Caco-2 (cell line): Measurements from ENCODE around the gene IARS1. TPM values are rescaled to one million over a fixed set of nuclear protein-coding genes. Genes with fewer than 3 reads are reported as not detected.

Experiments
- BruUV-seq: library from RNA; stranded (reverse); fragments of 400-500 nt; replicated peaks from 2 replicates; lab custom pipeline; 2021; lab: Mats Ljungman, UMichigan
- CTCF ChIA-PET: fragments of 300-600 bp; sonication (Branson Sonifier 250); formaldehyde crosslinking; loops from one replicate; lab custom pipeline; 2022; ENCODE audit warnings: antibody characterized with exemption; lab: Charles Lee
- POLR2A ChIA-PET: fragments of 300-600 bp; sonication (Branson Sonifier 250); formaldehyde crosslinking; loops from one replicate; lab custom pipeline; 2022; ENCODE audit warnings: antibody characterized with exemption; lab: Charles Lee
- DNase-seq, 2 experiments: peaks; one replicate each; pipeline versions ENCODE4 v3.0.0 to v3.0.0-alpha.2; 2020 to 2022
- H3K27me3 ChIP-seq: replicated peaks from 2 replicates; pipeline ENCODE4 v1.6.0; 2011; ENCODE audit warnings: low read length; ENCODE audit not compliant: control insufficient read depth, insufficient read depth
- H3K36me3 ChIP-seq: 2 replicates; pipeline ENCODE4 v1.5.1; 2011; ENCODE audit warnings: low read length; ENCODE audit not compliant: control insufficient read depth, insufficient read depth
- H3K4me1 ChIP-seq: fragments of 250-450 bp; sonication (Bioruptor Pico); 2 replicates; pipeline ENCODE4 v1.5.1; 2020; ENCODE audit warnings: mild to moderate bottlenecking
- H3K4me3 ChIP-seq: 2 replicates; pipeline ENCODE4 v1.5.1; 2011; ENCODE audit warnings: low read depth, mild to moderate bottlenecking, control low read depth, low read length
- H3K9me3 ChIP-seq: fragments of 250-450 bp; sonication (Bioruptor Pico); 2 replicates; pipeline ENCODE4 v1.5.1; 2020; ENCODE audit warnings: mild to moderate bottlenecking, moderate library complexity
- H3K27ac Mint-ChIP-seq: one replicate; pipeline ENCODE4 v1.8.0; 2022; ENCODE audit warnings: mixed read lengths; ENCODE audit not compliant: unreplicated experiment
- H3K27me3 Mint-ChIP-seq: one replicate; pipeline ENCODE4 v1.8.0; 2022; ENCODE audit warnings: mixed read lengths; ENCODE audit not compliant: insufficient read depth, unreplicated experiment
- H3K36me3 Mint-ChIP-seq: one replicate; pipeline ENCODE4 v1.8.0; 2022; ENCODE audit warnings: mild to moderate bottlenecking, mixed read lengths; ENCODE audit not compliant: insufficient read depth, unreplicated experiment
- H3K4me1 Mint-ChIP-seq: one replicate; pipeline ENCODE4 v1.8.0; 2022; ENCODE audit warnings: low read depth, mixed read lengths; ENCODE audit not compliant: unreplicated experiment
- H3K4me3 Mint-ChIP-seq: one replicate; pipeline ENCODE4 v1.8.0; 2022; ENCODE audit warnings: mild to moderate bottlenecking, moderate library complexity, mixed read lengths; ENCODE audit not compliant: unreplicated experiment
- H3K9me3 Mint-ChIP-seq: one replicate; pipeline ENCODE4 v1.8.0; 2022; ENCODE audit warnings: mixed read lengths; ENCODE audit not compliant: unreplicated experiment
- intact Hi-C: fragments of 100-400 bp; cut with micrococcal nuclease; formaldehyde crosslinking; loops from one replicate; pipeline ENCODE4 v1.10.0; 2022; ENCODE audit not compliant: unreplicated experiment
- total RNA-seq: library from RNA; stranded (reverse); gene quantifications from 2 replicates; pipeline ENCODE4 v1.2.3, GENCODE V29; 2022
- TF ChIP-seq, protein P1 (sequence below), 2 experiments: fragments of 200-600 bp in 1 of 2; IDR thresholded peaks; 1 replicate in 1 of 2; 2 replicates in 1 of 2; pipeline versions ENCODE4 v1.5.1 to v1.8.0; 2011 to 2022; ENCODE audit warnings: antibody characterized with exemption in 1 of 2, control low read depth in 1 of 2, inconsistent platforms in 1 of 2, low read depth in 1 of 2, low read length in 1 of 2, mild to moderate bottlenecking in 1 of 2, moderate library complexity in 1 of 2; ENCODE audit not compliant: insufficient read depth in 1 of 2, severe bottlenecking in 1 of 2, unreplicated experiment in 1 of 2

Gene IARS1
- total RNA-seq, 1 experiment from 2014 or later, result 138 TPM

DNA sequence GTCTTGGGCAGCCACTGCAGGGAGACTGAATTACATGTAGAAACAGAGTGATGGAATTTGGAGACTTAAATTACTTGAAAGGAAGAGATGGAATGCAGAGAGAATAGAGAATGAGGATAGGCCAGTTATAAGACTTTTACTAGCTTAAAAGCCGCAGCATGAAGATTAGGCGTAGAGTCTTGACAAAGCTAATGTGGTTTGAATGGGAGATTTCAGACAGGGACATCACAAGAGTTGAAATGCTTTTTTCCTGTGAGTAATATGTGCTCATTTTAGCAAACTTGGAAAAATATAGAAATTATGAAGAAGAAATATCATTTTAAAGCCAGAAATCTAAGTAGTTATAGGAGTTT lies 39.8 kb upstream of the IARS1 start:
- no peaks in the 10 kb centered on the region for H3K27me3 ChIP-seq
- no peak for DNase-seq
- no peaks in the 10 kb centered on the region for H3K36me3 ChIP-seq
- no peaks in the 10 kb centered on the region for H3K9me3 Mint-ChIP-seq
- H3K27ac Mint-ChIP-seq, result no peak overlapping the region
- H3K9me3 ChIP-seq, result no peaks in the 10 kb centered on the region
- H3K4me1 Mint-ChIP-seq, result no peaks in the 10 kb centered on the region
- intact Hi-C loops, result no loop called here
- H3K4me1 ChIP-seq, result no peaks in the 10 kb centered on the region
- CTCF ChIA-PET, result no interaction called here
- TF ChIP-seq, protein P1, sequence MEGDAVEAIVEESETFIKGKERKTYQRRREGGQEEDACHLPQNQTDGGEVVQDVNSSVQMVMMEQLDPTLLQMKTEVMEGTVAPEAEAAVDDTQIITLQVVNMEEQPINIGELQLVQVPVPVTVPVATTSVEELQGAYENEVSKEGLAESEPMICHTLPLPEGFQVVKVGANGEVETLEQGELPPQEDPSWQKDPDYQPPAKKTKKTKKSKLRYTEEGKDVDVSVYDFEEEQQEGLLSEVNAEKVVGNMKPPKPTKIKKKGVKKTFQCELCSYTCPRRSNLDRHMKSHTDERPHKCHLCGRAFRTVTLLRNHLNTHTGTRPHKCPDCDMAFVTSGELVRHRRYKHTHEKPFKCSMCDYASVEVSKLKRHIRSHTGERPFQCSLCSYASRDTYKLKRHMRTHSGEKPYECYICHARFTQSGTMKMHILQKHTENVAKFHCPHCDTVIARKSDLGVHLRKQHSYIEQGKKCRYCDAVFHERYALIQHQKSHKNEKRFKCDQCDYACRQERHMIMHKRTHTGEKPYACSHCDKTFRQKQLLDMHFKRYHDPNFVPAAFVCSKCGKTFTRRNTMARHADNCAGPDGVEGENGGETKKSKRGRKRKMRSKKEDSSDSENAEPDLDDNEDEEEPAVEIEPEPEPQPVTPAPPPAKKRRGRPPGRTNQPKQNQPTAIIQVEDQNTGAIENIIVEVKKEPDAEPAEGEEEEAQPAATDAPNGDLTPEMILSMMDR (IDR thresholded peaks at IDR 0.05; ENCODE audit: insufficient read depth in 1 of 2, low read depth in 1 of 2, low read length in 1 of 2, severe bottlenecking in 1 of 2, unreplicated experiment in 1 of 2), result no peak
- POLR2A ChIA-PET, result no interaction called here
- H3K4me3 Mint-ChIP-seq, result no peak overlapping the region
- H3K27me3 Mint-ChIP-seq, result no peaks in the 10 kb centered on the region
- H3K36me3 Mint-ChIP-seq, result no peaks in the 10 kb centered on the region
- H3K4me3 ChIP-seq, result no peak overlapping the region
- BruUV-seq, result no TSS peak

DNA sequence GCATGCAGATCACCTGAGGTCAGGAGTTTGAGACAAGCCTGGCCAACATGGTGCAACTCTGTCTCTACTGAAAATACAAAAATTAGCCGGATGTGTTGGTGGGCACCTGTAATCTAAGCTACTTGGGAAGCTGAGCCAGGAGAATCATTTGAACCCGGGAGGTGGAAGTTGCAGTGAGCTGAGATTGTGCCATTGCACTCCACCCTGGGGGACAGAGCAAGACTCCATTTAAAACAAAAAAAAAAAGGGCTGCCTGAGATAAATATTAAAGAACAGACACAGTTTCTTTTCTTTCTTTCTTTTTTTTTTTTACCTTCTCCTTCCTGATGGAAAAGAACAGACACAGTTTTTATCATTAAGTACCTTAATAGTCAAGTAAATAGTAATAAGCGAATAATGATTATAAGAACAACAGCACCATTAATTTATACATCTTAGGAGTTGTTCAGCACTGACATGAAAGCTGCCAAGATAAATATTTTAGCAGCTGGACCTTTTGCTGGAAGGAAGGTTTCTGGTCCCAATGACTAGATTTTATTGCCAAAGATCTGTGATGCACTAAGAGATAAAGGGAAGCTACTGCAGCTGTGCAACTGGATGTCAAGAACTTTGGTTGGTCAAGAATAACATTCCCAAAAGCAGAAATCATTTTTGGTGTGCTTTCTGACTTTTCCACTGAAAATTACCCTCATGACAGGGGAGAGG lies 39.2 kb upstream of the IARS1 start:
- ChIA-PET POLR2A (no interaction called here), CTCF (no interaction called here)
- no peaks in the 10 kb centered on the region for H3K27me3 ChIP-seq
- H3K9me3 ChIP-seq, result no peaks in the 10 kb centered on the region
- H3K27me3 Mint-ChIP-seq, result no peaks in the 10 kb centered on the region
- no peak overlapping the region for H3K4me3 Mint-ChIP-seq
- H3K36me3 ChIP-seq, result no peaks in the 10 kb centered on the region
- H3K36me3 Mint-ChIP-seq, result no peaks in the 10 kb centered on the region
- H3K27ac Mint-ChIP-seq, result no peak overlapping the region
- intact Hi-C loops, result no loop called here
- BruUV-seq, result no TSS peak
- no peaks in the 10 kb centered on the region for H3K4me1 ChIP-seq
- H3K4me3 ChIP-seq, result no peak overlapping the region
- no peaks in the 10 kb centered on the region for H3K4me1 Mint-ChIP-seq
- no peak for DNase-seq
- no peaks in the 10 kb centered on the region for H3K9me3 Mint-ChIP-seq
- TF ChIP-seq, protein P1 (IDR thresholded peaks at IDR 0.05; ENCODE audit: insufficient read depth in 1 of 2, low read depth in 1 of 2, low read length in 1 of 2, severe bottlenecking in 1 of 2, unreplicated experiment in 1 of 2), result no peak

DNA sequence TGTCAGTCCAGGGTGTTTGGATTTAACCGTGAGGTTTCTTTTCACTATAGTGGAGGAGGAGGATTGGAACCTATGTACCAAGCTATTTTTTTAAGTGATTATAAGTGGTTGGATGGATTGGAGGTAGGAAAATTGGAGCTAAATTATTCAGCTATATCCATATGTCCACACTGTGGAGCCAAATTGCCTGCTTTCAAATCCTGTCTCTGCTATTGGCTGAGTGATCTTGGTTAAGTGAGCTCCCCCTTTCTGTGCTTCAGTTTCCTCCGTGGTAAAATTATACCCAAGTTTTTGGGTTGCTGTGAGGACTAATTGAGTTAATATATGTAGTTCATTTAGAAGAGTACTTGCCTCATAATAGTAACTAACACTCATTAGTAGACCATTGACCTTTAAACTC lies 34.7 kb upstream of the IARS1 start:
- TF ChIP-seq, protein P1 (IDR thresholded peaks at IDR 0.05; ENCODE audit: insufficient read depth in 1 of 2, low read depth in 1 of 2, low read length in 1 of 2, severe bottlenecking in 1 of 2, unreplicated experiment in 1 of 2), result no peak
- Histone ChIP-seq H3K4me1 (no peaks in the 10 kb centered on the region), H3K9me3 (no peaks in the 10 kb centered on the region), H3K36me3 (no peaks in the 10 kb centered on the region), H3K27me3 (no peaks in the 10 kb centered on the region), H3K4me3 (no peak overlapping the region)
- peaks cover 11% of the 10 kb centered on the region for H3K36me3 Mint-ChIP-seq
- H3K9me3 Mint-ChIP-seq, result no peaks in the 10 kb centered on the region
- intact Hi-C loops, result loop anchor here (5.0 kb wide), 1 partner anchor 304 kb away; no protein-coding TSS in a partner anchor
- H3K27ac Mint-ChIP-seq, result no peak overlapping the region
- BruUV-seq, result no TSS peak
- no peaks in the 10 kb centered on the region for H3K27me3 Mint-ChIP-seq
- DNase-seq, result peak in 1 of 2 experiments; percentile 1
- ChIA-PET CTCF (interaction anchor here (1.0 to 1.1 kb wide), 2 partner anchors 111 to 306 kb away, joined by 3 to 5 read pairs; no protein-coding TSS in a partner anchor), POLR2A (no interaction called here)
- peaks cover 6% of the 10 kb centered on the region for H3K4me1 Mint-ChIP-seq
- no peak overlapping the region for H3K4me3 Mint-ChIP-seq
